GM19328 (cell line): ENCODE results near the gene BRD4.
"Not testable (repeated sequence)": the region's sequence is repeated elsewhere in the genome, so short reads cannot be mapped to it uniquely, and the experiment has no call there.

ENCODE experiments used
- ATAC-seq: cut with Tn5 transposase; IDR thresholded peaks from one replicate; pipeline ENCODE4 v1.9.1; 2021; ENCODE audit warnings: mild to moderate bottlenecking, moderate library complexity; ENCODE audit not compliant: unreplicated experiment

Gene BRD4

GRCh38 chr19:15363048-15363447 lies 30.7 kb upstream of the BRD4 start:
- not testable (repeated sequence) for ATAC-seq

GRCh38 chr19:15360015-15360414 lies 27.7 kb upstream of the BRD4 start:
- not testable (repeated sequence) for ATAC-seq

- no peak for ATAC-seq
Measured at GRCh38 chr19:15358918-15359317, 26.6 kb upstream of the BRD4 start.

- ATAC-seq = no peak
Measured at GRCh38 chr19:15357906-15358305, 25.6 kb upstream of the BRD4 start.

GRCh38 chr19:15354566-15355296 lies 22.4 kb upstream of the BRD4 start:
- ATAC-seq = no peak

GRCh38 chr19:15353908-15354307 lies 21.6 kb upstream of the BRD4 start:
- ATAC-seq = no peak

- not testable (repeated sequence) for ATAC-seq
Measured at GRCh38 chr19:15352535-15352934, 20.2 kb upstream of the BRD4 start.

- ATAC-seq = not testable (repeated sequence)
Measured at GRCh38 chr19:15341328-15341727, 9.0 kb upstream of the BRD4 start.

GRCh38 chr19:15340086-15340485 lies 7.7 kb upstream of the BRD4 start:
- ATAC-seq = no peak

GRCh38 chr19:15337202-15337601 lies 4.9 kb upstream of the BRD4 start:
- no peak for ATAC-seq

- not testable (repeated sequence) for ATAC-seq
Measured at GRCh38 chr19:15335992-15336391, 3.7 kb upstream of the BRD4 start.

- ATAC-seq = peak; percentile 25
Measured at GRCh38 chr19:15331419-15332310, 674 bp downstream of the BRD4 start.

GRCh38 chr19:15330801-15331418 lies 1.4 kb downstream of the BRD4 start:
- no peak for ATAC-seq

- no peak for ATAC-seq
Measured at GRCh38 chr19:15328312-15328711, 4.0 kb downstream of the BRD4 start.

GRCh38 chr19:15324791-15325519 lies 7.4 kb downstream of the BRD4 start:
- no peak for ATAC-seq

GRCh38 chr19:15323496-15324235 lies 8.7 kb downstream of the BRD4 start:
- no peak for ATAC-seq

GRCh38 chr19:15321739-15322138 lies 10.6 kb downstream of the BRD4 start:
- no peak for ATAC-seq

- no peak for ATAC-seq
Measured at GRCh38 chr19:15320116-15320515, 12.2 kb downstream of the BRD4 start.

- ATAC-seq = no peak
Measured at GRCh38 chr19:15318241-15318691, 14.1 kb downstream of the BRD4 start.
